Activated CD8-positive, alpha-beta memory T cell treated with anti-CD3 and anti-CD28 coated beads, Interleukin-2, amount 10 ng/mL, durations not matched to agents 7 days and 5 days (primary cell): ENCODE measurements around the gene PHF21B. TPM values are rescaled to one million over a fixed set of nuclear protein-coding genes. Genes with fewer than 3 reads are reported as not detected.

Experiments used
- ATAC-seq: fragments of 150-1000 bp; cut with Tn5 transposase; one replicate; pipeline ENCODE4 v1.10.0; 2021; ENCODE audit warnings: moderate library complexity
- CTCF ChIA-PET: fragments of 350-600 bp; sonication (Branson Sonifier 250); formaldehyde crosslinking; loops from one replicate; lab custom pipeline; 2021; ENCODE audit warnings: antibody characterized with exemption; lab: Charles Lee
- DNase-seq: peaks from one replicate; pipeline ENCODE4 v3.0.0-alpha.2; 2020
- H3K27ac Mint-ChIP-seq: one replicate; pipeline ENCODE4 v1.8.0; 2021; ENCODE audit warnings: mild to moderate bottlenecking, mixed read lengths
- H3K27me3 Mint-ChIP-seq: one replicate; pipeline ENCODE4 v1.8.0; 2021; ENCODE audit warnings: mixed read lengths
- H3K36me3 Mint-ChIP-seq: one replicate; pipeline ENCODE4 v1.8.0; 2021; ENCODE audit warnings: mild to moderate bottlenecking, mixed read lengths
- H3K4me1 Mint-ChIP-seq: one replicate; pipeline ENCODE4 v1.8.0; 2021; ENCODE audit warnings: mixed read lengths
- H3K4me3 Mint-ChIP-seq: one replicate; pipeline ENCODE4 v1.8.0; 2021; ENCODE audit warnings: mild to moderate bottlenecking, moderate library complexity, mixed read lengths
- H3K9me3 Mint-ChIP-seq: one replicate; pipeline ENCODE4 v1.8.0; 2022; ENCODE audit warnings: low read depth, mixed read lengths
- total RNA-seq, 2 experiments: library from RNA; stranded (reverse); gene quantifications; one replicate each; pipeline ENCODE4 v1.2.3, GENCODE V29; 2021

The PHF21B gene
- total RNA-seq, 2 experiments from 2014 or later = 0.84 to 0.93 TPM

- Mint-ChIP-seq H3K27me3 (peaks cover 2% of the 10 kb centered on the region), H3K9me3 (no peaks in the 10 kb centered on the region), H3K36me3 (no peaks in the 10 kb centered on the region), H3K27ac (no peak overlapping the region), H3K4me3 (no peak overlapping the region), H3K4me1 (peaks cover 1% of the 10 kb centered on the region)
- DNase-seq = no peak
- CTCF ChIA-PET = no interaction called here
- ATAC-seq = no peak
Measured at GRCh38 chr22:44848791-44849420, 160.9 kb downstream of the PHF21B start.

- Mint-ChIP-seq H3K27ac (no peak overlapping the region), H3K9me3 (no peaks in the 10 kb centered on the region), H3K4me3 (no peak overlapping the region), H3K36me3 (no peaks in the 10 kb centered on the region), H3K27me3 (peaks cover 2% of the 10 kb centered on the region), H3K4me1 (peaks cover 1% of the 10 kb centered on the region)
- DNase-seq (no peak), ATAC-seq (no peak)
- CTCF ChIA-PET = no interaction called here
Measured at GRCh38 chr22:44848296-44848741, 161.5 kb downstream of the PHF21B start.

- H3K36me3 Mint-ChIP-seq = no peaks in the 10 kb centered on the region
- H3K27me3 Mint-ChIP-seq = peaks cover 2% of the 10 kb centered on the region
- H3K4me1 Mint-ChIP-seq = no peaks in the 10 kb centered on the region
- no peak for DNase-seq
- no peak overlapping the region for H3K4me3 Mint-ChIP-seq
- no peaks in the 10 kb centered on the region for H3K9me3 Mint-ChIP-seq
- CTCF ChIA-PET = no interaction called here
- no peak overlapping the region for H3K27ac Mint-ChIP-seq
- ATAC-seq = no peak
Measured at GRCh38 chr22:44847892-44848291, 161.9 kb downstream of the PHF21B start.

GRCh38 chr22:44847380-44847779 lies 162.4 kb downstream of the PHF21B start:
- no peaks in the 10 kb centered on the region for H3K4me1 Mint-ChIP-seq
- no peak overlapping the region for H3K4me3 Mint-ChIP-seq
- no peaks in the 10 kb centered on the region for H3K36me3 Mint-ChIP-seq
- CTCF ChIA-PET = no interaction called here
- DNase-seq = no peak
- H3K9me3 Mint-ChIP-seq = no peaks in the 10 kb centered on the region
- ATAC-seq = no peak
- H3K27ac Mint-ChIP-seq = no peak overlapping the region
- H3K27me3 Mint-ChIP-seq = peaks cover 2% of the 10 kb centered on the region

DNA sequence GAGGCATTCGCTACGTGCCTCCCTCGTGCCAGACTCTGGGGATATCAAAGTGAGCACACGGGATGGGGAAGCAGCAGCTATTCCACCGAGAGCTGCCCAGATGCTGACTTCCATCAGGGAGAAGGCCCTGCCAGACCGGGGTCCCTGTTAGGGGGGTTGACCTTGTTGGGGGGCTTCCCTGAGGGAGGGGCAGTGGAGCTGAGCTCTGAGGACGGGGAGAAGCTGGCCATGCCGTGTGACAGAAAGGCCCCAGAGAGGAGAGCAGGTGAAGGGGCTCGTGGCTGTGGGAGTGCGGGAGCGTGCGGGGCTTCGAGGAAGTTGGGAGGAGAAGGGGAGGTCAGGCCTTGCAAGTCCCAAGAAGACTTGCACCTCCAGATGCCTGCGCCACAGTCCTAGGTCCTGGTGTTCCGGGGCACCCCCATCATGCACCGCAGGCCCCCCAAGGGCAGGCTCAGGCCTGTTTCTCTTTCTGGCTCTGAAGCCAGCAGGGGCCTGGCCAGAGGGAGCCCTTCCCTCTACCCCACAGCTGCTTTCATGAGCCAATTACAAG lies 163.0 kb downstream of the PHF21B start:
- CTCF ChIA-PET = no interaction called here
- Mint-ChIP-seq H3K27me3 (peaks cover 2% of the 10 kb centered on the region), H3K27ac (no peak overlapping the region), H3K36me3 (no peaks in the 10 kb centered on the region), H3K9me3 (no peaks in the 10 kb centered on the region), H3K4me3 (no peak overlapping the region), H3K4me1 (no peaks in the 10 kb centered on the region)
- ATAC-seq (no peak), DNase-seq (no peak)

- H3K9me3 Mint-ChIP-seq = no peaks in the 10 kb centered on the region
Measured at GRCh38 chr22:44845796-44846720, 163.7 kb downstream of the PHF21B start.

GRCh38 chr22:44845191-44845590 lies 164.6 kb downstream of the PHF21B start:
- CTCF ChIA-PET = no interaction called here
- no peaks in the 10 kb centered on the region for H3K4me1 Mint-ChIP-seq
- H3K4me3 Mint-ChIP-seq = no peak overlapping the region
- DNase-seq (no peak), ATAC-seq (no peak)
- H3K27me3 Mint-ChIP-seq = peaks cover 2% of the 10 kb centered on the region
- no peak overlapping the region for H3K27ac Mint-ChIP-seq
- no peaks in the 10 kb centered on the region for H3K36me3 Mint-ChIP-seq
- no peaks in the 10 kb centered on the region for H3K9me3 Mint-ChIP-seq

More at GRCh38 chr22:44845796-44846720, 163.7 kb downstream of the PHF21B start:
- Mint-ChIP-seq H3K36me3 (no peaks in the 10 kb centered on the region), H3K27ac (no peak overlapping the region), H3K4me3 (no peak overlapping the region), H3K27me3 (peaks cover 2% of the 10 kb centered on the region), H3K4me1 (no peaks in the 10 kb centered on the region)
- CTCF ChIA-PET = no interaction called here
- DNase-seq (no peak), ATAC-seq (no peak)

GRCh38 chr22:44842417-44842816 lies 167.4 kb downstream of the PHF21B start:
- CTCF ChIA-PET = interaction anchor here (1.3 kb wide), 1 partner anchor 19 kb away, joined by 3 read pairs; no protein-coding TSS in a partner anchor
- Mint-ChIP-seq H3K36me3 (no peaks in the 10 kb centered on the region), H3K9me3 (no peaks in the 10 kb centered on the region), H3K27ac (no peak overlapping the region), H3K4me1 (no peaks in the 10 kb centered on the region), H3K4me3 (no peak overlapping the region), H3K27me3 (peaks cover 2% of the 10 kb centered on the region)
- ATAC-seq (no peak), DNase-seq (no peak)

- no peak overlapping the region for H3K4me3 Mint-ChIP-seq
- no peaks in the 10 kb centered on the region for H3K4me1 Mint-ChIP-seq
- no peak overlapping the region for H3K27ac Mint-ChIP-seq
- DNase-seq (no peak), ATAC-seq (no peak)
- CTCF ChIA-PET = no interaction called here
- H3K9me3 Mint-ChIP-seq = no peaks in the 10 kb centered on the region
- H3K27me3 Mint-ChIP-seq = peaks cover 3% of the 10 kb centered on the region
- H3K36me3 Mint-ChIP-seq = no peaks in the 10 kb centered on the region
Measured at GRCh38 chr22:44840611-44841322, 169.0 kb downstream of the PHF21B start.

- no peaks in the 10 kb centered on the region for H3K4me1 Mint-ChIP-seq
Measured at GRCh38 chr22:44839721-44840120, 170.1 kb downstream of the PHF21B start.

DNA sequence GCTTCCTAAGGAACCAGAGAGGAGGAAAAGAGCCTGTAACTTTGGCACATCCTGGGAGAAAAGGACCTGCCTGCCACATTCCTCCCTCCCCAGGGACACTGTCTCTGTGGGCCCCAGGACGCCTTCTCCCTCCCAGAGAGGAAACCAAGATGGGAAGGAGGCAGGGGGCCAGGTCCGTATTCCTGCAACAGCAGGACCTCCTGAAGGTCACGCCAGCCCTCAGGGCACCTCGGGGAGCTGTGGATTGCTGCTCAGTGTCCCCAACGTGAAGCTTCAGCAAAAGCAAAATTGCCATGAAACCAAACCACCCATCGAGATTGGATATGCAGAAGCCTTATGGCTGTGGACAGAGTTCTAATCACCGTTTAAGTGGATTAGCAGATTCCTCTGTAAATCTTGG lies 170.7 kb downstream of the PHF21B start:
- Mint-ChIP-seq H3K27ac (no peak overlapping the region), H3K27me3 (peaks cover 10% of the 10 kb centered on the region), H3K4me3 (no peak overlapping the region), H3K4me1 (no peaks in the 10 kb centered on the region), H3K9me3 (peaks cover 6% of the 10 kb centered on the region), H3K36me3 (no peaks in the 10 kb centered on the region)
- ATAC-seq = no peak
- CTCF ChIA-PET = no interaction called here
- DNase-seq = no peak

More at GRCh38 chr22:44839721-44840120, 170.1 kb downstream of the PHF21B start:
- Mint-ChIP-seq H3K36me3 (no peaks in the 10 kb centered on the region), H3K4me3 (no peak overlapping the region), H3K9me3 (peaks cover under 1% of the 10 kb centered on the region), H3K27ac (no peak overlapping the region), H3K27me3 (peaks cover 6% of the 10 kb centered on the region)
- ATAC-seq (no peak), DNase-seq (no peak)
- CTCF ChIA-PET = no interaction called here

GRCh38 chr22:44838316-44839016 lies 171.3 kb downstream of the PHF21B start:
- no peak for ATAC-seq
- Mint-ChIP-seq H3K4me3 (no peak overlapping the region), H3K27ac (no peak overlapping the region), H3K9me3 (peaks cover 6% of the 10 kb centered on the region), H3K36me3 (no peaks in the 10 kb centered on the region), H3K27me3 (peaks cover 16% of the 10 kb centered on the region), H3K4me1 (no peaks in the 10 kb centered on the region)
- no peak for DNase-seq
- CTCF ChIA-PET = no interaction called here

GRCh38 chr22:44837481-44837880 lies 172.3 kb downstream of the PHF21B start:
- Mint-ChIP-seq H3K27ac (no peak overlapping the region), H3K27me3 (peaks cover 21% of the 10 kb centered on the region), H3K36me3 (no peaks in the 10 kb centered on the region), H3K9me3 (peaks cover 6% of the 10 kb centered on the region), H3K4me1 (no peaks in the 10 kb centered on the region), H3K4me3 (no peak overlapping the region)
- CTCF ChIA-PET = no interaction called here
- ATAC-seq = no peak
- DNase-seq = no peak
